Measurements from ENCODE around the gene HOXC4. TPM values are rescaled to one million over a fixed set of nuclear protein-coding genes. Genes with fewer than 3 reads are reported as not detected.

HOXC4 gene
- total and polyA plus RNA-seq, 2 of the 8 experiments (the other 6 are each of a cell fraction or from before 2014, with no cell fraction given): not detected

DNA sequence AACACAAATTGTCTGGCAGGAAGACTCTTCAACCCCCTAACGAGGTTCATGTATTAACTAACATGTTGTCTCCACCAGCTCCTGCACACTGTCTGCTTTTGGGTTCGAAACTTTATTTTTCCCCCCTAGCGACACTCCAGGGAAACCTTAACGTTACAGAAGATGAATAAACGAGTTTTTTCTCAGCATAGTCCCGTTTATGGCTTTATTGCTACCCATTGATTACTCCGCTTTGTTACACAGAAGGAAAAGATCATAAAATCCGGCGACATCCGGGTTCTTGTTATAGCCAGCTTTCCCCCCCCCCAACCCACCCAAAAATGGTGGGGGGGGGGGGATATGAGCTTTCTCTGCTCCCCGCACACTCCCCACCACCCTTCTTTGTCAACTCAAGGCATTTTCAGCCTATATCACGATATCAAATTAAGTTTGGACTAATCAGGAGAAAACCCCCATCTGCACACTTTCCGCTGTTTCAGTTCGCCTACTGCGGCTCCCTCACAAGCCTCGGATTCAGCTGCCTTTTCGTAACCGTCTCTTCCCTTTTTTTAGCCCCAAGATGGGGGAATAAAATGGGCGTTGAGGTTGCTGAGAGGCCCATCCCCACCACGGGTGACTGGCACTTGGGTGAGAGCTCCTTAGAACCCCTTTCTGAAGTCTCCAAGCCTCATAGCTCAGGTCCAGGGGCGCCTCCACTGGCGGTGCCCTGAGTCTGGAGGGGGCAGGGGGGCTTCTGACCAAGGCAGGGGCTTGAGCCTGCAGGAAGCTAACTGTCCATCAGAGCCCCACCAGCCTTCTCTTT, 26.8 kb upstream of the HOXC4 start:
- Histone ChIP-seq H2BK5ac (ENCODE audit: low read depth, low read length) (no peak overlapping the region), H2BK120ac (replicated peaks; ENCODE audit: low read depth, low read length) (no peak overlapping the region), H3K4me1 (replicated peaks in 1 of 4; ENCODE audit: control insufficient read depth in 3 of 4, insufficient read depth in 4 of 4, low read length in 3 of 4) (peaks cover 0 to 5% (median 2%) of the 10 kb centered on the region in 4 experiments; a peak in 3 of 7 replicates), H3K23ac (ENCODE audit: insufficient read length) (no peak overlapping the region), H3K18ac (ENCODE audit: extremely low read depth, low read length) (no peak overlapping the region), H3K9me3 (ENCODE audit: insufficient read depth in 2 of 2, low read depth in 1 of 2, low read length in 1 of 2) (no peaks in the 10 kb centered on the region), H3K23me2 (ENCODE audit: low read depth, low read length) (no peaks in the 10 kb centered on the region), H2BK12ac (ENCODE audit: low read depth, low read length) (no peak overlapping the region), H2BK15ac (ENCODE audit: low read length) (no peak overlapping the region), H3K27ac (ENCODE audit: low read depth, low read length) (no peak overlapping the region), H3K4me2 (ENCODE audit: insufficient read depth in 1 of 2, low read depth in 2 of 2, low read length in 2 of 2) (no peak overlapping the region), H2AK5ac (ENCODE audit: low read depth, low read length) (no peak overlapping the region), H4K20me1 (replicated peaks in 1 of 2; ENCODE audit: control insufficient read depth in 1 of 2, insufficient read depth in 2 of 2, low read length in 2 of 2) (peaks cover 20 to 22% of the 10 kb centered on the region in 2 experiments), H3K56ac (replicated peaks; ENCODE audit: insufficient read length, low read depth, low read length) (no peak overlapping the region), H3K9ac (replicated peaks in 1 of 4; ENCODE audit: extremely low read depth in 1 of 4, low read depth in 3 of 4, low read length in 3 of 4) (no peak overlapping the region), H4K5ac (ENCODE audit: insufficient read length, low read depth, low read length) (no peak overlapping the region), H3K79me2 (ENCODE audit: control insufficient read depth in 1 of 2, insufficient read depth in 2 of 2, low read length in 2 of 2) (no peaks in the 10 kb centered on the region), H3K14ac (ENCODE audit: insufficient read length) (no peak overlapping the region), H3K27me3 (replicated peaks in 1 of 4; ENCODE audit: control insufficient read depth in 3 of 4, extremely low read depth in 1 of 4, insufficient read depth in 3 of 4, low read length in 3 of 4) (peaks cover 95 to 100% (median 99%) of the 10 kb centered on the region in 4 experiments), H3K36me3 (ENCODE audit: control insufficient read depth in 2 of 4, insufficient read depth in 4 of 4, low read length in 3 of 4) (peaks cover 0 to 2% (median 0%) of the 10 kb centered on the region in 4 experiments; a peak in 1 of 8 replicates), H2BK20ac (ENCODE audit: low read length) (no peak overlapping the region), H3K4ac (replicated peaks; ENCODE audit: insufficient read length, low read depth, low read length) (no peak overlapping the region), H4K8ac (ENCODE audit: extremely low read depth, insufficient read depth, low read length) (peak overlapping the region; percentile 53; the same call in 1 of the 2 replicates), H4K91ac (replicated peaks; ENCODE audit: insufficient read length, low read length) (no peak overlapping the region), H3K4me3 (ENCODE audit: extremely low read depth in 1 of 4, insufficient read depth in 2 of 4, low read depth in 3 of 4, low read length in 4 of 4) (no peak overlapping the region), H2AFZ (ENCODE audit: low read length) (no peak overlapping the region), H3K79me1 (ENCODE audit: low read depth, low read length) (no peaks in the 10 kb centered on the region)
- ChIA-PET CTCF (ENCODE audit: partially characterized antibody) (interaction anchor here (0.5 to 20.0 kb wide), 11 partner anchors 20 to 470 kb away, joined by 3 to 339 read pairs (median 4); partner anchors contain the start of genes HOXC8, HOXC9 and SMUG1), POLR2A (ENCODE audit: partially characterized antibody) (interaction anchor here (0.6 to 1.1 kb wide), 2 partner anchors 21 to 24 kb away, joined by 3 read pairs; no protein-coding TSS in a partner anchor)
- 14% methylated on average over 20 of the region's 22 CpGs; no CpG with 5 or more reads in 1 of the 2 experiments for WGBS, 2 experiments (ENCODE audit: extremely low coverage in 1 of 2, insufficient coverage in 1 of 2, insufficient read length in 1 of 2, insufficient replicate concordance in 2 of 2, low coverage in 1 of 2, low lambda C conversion rate in 2 of 2, missing lambda C conversion rate in 1 of 2)
- DNase-seq (ENCODE audit: low read depth in 1 of 2, low spot score in 2 of 2) (no peak), FAIRE-seq (no peak)
- TF ChIP-seq RXRA (IDR thresholded peaks at IDR 0.05; ENCODE audit: insufficient read depth, low read depth, low read length) (no peak), PHF8 (conservative IDR thresholded peaks at IDR 0.05; ENCODE audit: low read depth, low read length) (no peak), TAF1 (IDR thresholded peaks at IDR 0.05; ENCODE audit: low read depth, low read length) (no peak), HDAC2 (IDR thresholded peaks at IDR 0.05; ENCODE audit: borderline replicate concordance in 1 of 2, low read depth in 2 of 2, low read length in 2 of 2) (no peak), ZNF274 (IDR thresholded peaks at IDR 0.05; ENCODE audit: borderline replicate concordance, extremely low read depth, low read length) (no peak), SUZ12 (IDR thresholded peaks at IDR 0.05; ENCODE audit: low read length) (peak; percentile 66), SP1 (IDR thresholded peaks at IDR 0.05; ENCODE audit: low read depth, low read length) (no peak), TAF7 (optimal IDR thresholded peaks at IDR 0.05; ENCODE audit: borderline replicate concordance, low read depth, low read length) (no peak), EZH2 (IDR thresholded peaks at IDR 0.05; ENCODE audit: low read depth, low read length, severe bottlenecking) (peak; percentile 37), YY1 (IDR thresholded peaks at IDR 0.05; ENCODE audit: low read depth, low read length) (no peak), SP2 (IDR thresholded peaks at IDR 0.05; ENCODE audit: low read length) (no peak), CHD1 (IDR thresholded peaks at IDR 0.05; ENCODE audit: low read depth, low read length) (no peak)

All from H1 (cell line).